Thyroid gland (tissue), 4 donors: Measurements from ENCODE around the gene SMPX. TPM values are rescaled to one million over a fixed set of nuclear protein-coding genes. Genes with fewer than 3 reads are reported as not detected.

ENCODE experiments used
- DNase-seq, 2 donors: peaks; one replicate each; pipeline ENCODE4 v3.0.0-alpha.2; 2019
- H3K27ac ChIP-seq, 3 donors: fragments of 200-600 bp; sonication (generic); 1 replicate in 2 of 3; 2 replicates in 1 of 3; pipeline ENCODE4 v1.5.1; 2016 to 2019; ENCODE audit warnings: mild to moderate bottlenecking in 1 of 3, moderate library complexity in 1 of 3
- H3K27me3 ChIP-seq: fragments of 200-600 bp; sonication (generic); one replicate; pipeline ENCODE4 v1.5.1; 2019
- H3K36me3 ChIP-seq, 2 donors: fragments of 200-600 bp; sonication (generic); one replicate each; pipeline ENCODE4 v1.5.1; 2016 to 2019
- H3K4me1 ChIP-seq, 2 donors: fragments of 200-600 bp; sonication (generic); one replicate each; pipeline ENCODE4 v1.5.1; 2017 to 2019
- H3K4me3 ChIP-seq, 3 donors: fragments of 200-600 bp; sonication (generic); replicated peaks in 1 of 3; 1 replicate in 2 of 3; 2 replicates in 1 of 3; pipeline ENCODE4 v1.5.1; 2016; ENCODE audit warnings: mild to moderate bottlenecking in 1 of 3
- H3K9me3 ChIP-seq: fragments of 200-600 bp; sonication (generic); one replicate; pipeline ENCODE4 v1.5.1; 2017
- POLR2A ChIP-seq, 2 donors: fragments of 450-650 bp; IDR thresholded peaks; one replicate each; pipeline ENCODE4 v1.6.1; 2017; ENCODE audit warnings: antibody characterized with exemption in 2 of 2, mild to moderate bottlenecking in 2 of 2, moderate library complexity in 1 of 2
- WGBS, 2 donors: methylation state at CpG; one replicate each; pipeline ENCODE4 v1.1.5; 2017; 5-methylcytosine and 5-hydroxymethylcytosine counted together
- intact Hi-C: fragments of 100-400 bp; cut with DNase I; formaldehyde crosslinking; loops from one replicate; pipeline ENCODE4 v1.15.1; 2023
- total RNA-seq, 4 donors: library from RNA; depleted of rRNA; stranded (reverse); fragments of >200 nt; gene quantifications; one replicate each; pipeline ENCODE4 v1.2.3, GENCODE V29; 2016
- TF ChIP-seq, protein P1 (sequence below), 6 experiments: fragments of 200-600 bp in 3 of 6; fragments of 450-650 bp in 3 of 6; sonication (generic) in 3 of 6; IDR thresholded peaks; one replicate each; pipeline ENCODE4 v1.5.1; 2016 to 2019; ENCODE audit warnings: antibody characterized with exemption in 6 of 6, mild to moderate bottlenecking in 2 of 6, inconsistent platforms in 1 of 6, moderate library complexity in 1 of 6

Gene SMPX
- total RNA-seq, 4 donors from 2014 or later = not detected

DNA sequence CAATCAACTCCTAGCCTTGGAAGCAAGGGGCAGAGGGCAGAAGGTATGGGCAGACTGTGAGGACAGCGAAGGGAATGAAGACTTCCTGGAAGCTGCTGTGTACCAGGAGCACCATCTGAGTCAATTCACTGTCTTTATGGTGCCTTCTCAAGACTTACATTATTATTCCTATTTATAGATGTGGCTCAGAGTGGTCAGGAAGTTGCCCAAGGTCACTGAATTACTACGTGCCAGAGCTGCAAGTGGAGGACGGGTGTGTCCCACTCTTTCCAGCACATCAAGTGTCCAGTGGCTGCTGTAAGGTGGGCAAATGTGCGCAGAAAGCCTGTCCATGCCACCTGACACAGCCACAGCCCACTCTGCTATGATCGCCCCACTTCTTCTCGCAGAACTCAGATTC lies 32.0 kb downstream of the SMPX start:
- no peak overlapping the region for H3K4me3 ChIP-seq
- no peaks in the 10 kb centered on the region for H3K27me3 ChIP-seq
- no peaks in the 10 kb centered on the region for H3K36me3 ChIP-seq
- DNase-seq = no peak
- H3K9me3 ChIP-seq = no peaks in the 10 kb centered on the region
- TF ChIP-seq, protein P1, sequence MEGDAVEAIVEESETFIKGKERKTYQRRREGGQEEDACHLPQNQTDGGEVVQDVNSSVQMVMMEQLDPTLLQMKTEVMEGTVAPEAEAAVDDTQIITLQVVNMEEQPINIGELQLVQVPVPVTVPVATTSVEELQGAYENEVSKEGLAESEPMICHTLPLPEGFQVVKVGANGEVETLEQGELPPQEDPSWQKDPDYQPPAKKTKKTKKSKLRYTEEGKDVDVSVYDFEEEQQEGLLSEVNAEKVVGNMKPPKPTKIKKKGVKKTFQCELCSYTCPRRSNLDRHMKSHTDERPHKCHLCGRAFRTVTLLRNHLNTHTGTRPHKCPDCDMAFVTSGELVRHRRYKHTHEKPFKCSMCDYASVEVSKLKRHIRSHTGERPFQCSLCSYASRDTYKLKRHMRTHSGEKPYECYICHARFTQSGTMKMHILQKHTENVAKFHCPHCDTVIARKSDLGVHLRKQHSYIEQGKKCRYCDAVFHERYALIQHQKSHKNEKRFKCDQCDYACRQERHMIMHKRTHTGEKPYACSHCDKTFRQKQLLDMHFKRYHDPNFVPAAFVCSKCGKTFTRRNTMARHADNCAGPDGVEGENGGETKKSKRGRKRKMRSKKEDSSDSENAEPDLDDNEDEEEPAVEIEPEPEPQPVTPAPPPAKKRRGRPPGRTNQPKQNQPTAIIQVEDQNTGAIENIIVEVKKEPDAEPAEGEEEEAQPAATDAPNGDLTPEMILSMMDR (IDR thresholded peaks at IDR 0.05) = no peak
- no peak for TF ChIP-seq POLR2A (IDR thresholded peaks at IDR 0.05)
- peaks cover 0 to 8% of the 10 kb centered on the region in 2 donors for H3K4me1 ChIP-seq
- intact Hi-C loops = no loop called here
- no peak overlapping the region for H3K27ac ChIP-seq
- WGBS, 2 donors = 74 to 88% methylated on average over 5 to 6 of the region's 6 CpGs

DNA sequence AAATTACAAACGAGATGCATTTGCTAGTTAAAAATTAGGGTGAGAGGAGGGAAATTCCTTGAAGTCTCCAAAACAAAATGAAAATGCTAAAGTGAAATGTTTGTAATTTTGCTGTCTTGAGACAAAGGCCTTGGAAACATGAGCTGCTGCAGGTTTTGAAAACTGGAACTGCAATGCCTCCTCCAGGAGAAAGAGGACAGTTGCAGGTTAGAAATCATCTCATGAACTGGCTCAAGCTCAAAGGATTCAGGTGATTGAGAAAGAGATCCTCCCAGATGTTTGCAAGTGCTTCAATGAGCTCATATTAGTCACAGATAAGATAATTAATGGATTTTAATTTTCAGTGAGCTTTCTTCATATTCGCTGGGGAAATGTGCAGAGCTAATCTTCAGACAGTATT lies 32.4 kb downstream of the SMPX start:
- DNase-seq = no peak
- Histone ChIP-seq H3K27ac (no peak overlapping the region), H3K4me3 (no peak overlapping the region), H3K36me3 (no peaks in the 10 kb centered on the region), H3K4me1 (peaks cover 0 to 8% of the 10 kb centered on the region in 2 donors), H3K9me3 (no peaks in the 10 kb centered on the region), H3K27me3 (no peaks in the 10 kb centered on the region)
- TF ChIP-seq, protein P1 (IDR thresholded peaks at IDR 0.05) = peak in 1 of 6 experiments; percentile 36
- TF ChIP-seq POLR2A (IDR thresholded peaks at IDR 0.05) = no peak
- intact Hi-C loops = no loop called here
- WGBS, 2 donors = 26 to 28% methylated on average over 2 of the region's 2 CpGs

- intact Hi-C loops = no loop called here
- no peak for TF ChIP-seq POLR2A (IDR thresholded peaks at IDR 0.05)
- TF ChIP-seq, protein P1 (IDR thresholded peaks at IDR 0.05) = no peak
- no peaks in the 10 kb centered on the region for H3K4me1 ChIP-seq
- H3K9me3 ChIP-seq = no peaks in the 10 kb centered on the region
- no peak overlapping the region for H3K4me3 ChIP-seq
- 71 to 83% methylated on average over 4 of the region's 4 CpGs for WGBS, 2 donors
- no peaks in the 10 kb centered on the region for H3K27me3 ChIP-seq
- no peak for DNase-seq
- H3K36me3 ChIP-seq = no peaks in the 10 kb centered on the region
- H3K27ac ChIP-seq = no peak overlapping the region
Measured at GRCh38 chrX:21723814-21724213, 34.1 kb downstream of the SMPX start.

DNA sequence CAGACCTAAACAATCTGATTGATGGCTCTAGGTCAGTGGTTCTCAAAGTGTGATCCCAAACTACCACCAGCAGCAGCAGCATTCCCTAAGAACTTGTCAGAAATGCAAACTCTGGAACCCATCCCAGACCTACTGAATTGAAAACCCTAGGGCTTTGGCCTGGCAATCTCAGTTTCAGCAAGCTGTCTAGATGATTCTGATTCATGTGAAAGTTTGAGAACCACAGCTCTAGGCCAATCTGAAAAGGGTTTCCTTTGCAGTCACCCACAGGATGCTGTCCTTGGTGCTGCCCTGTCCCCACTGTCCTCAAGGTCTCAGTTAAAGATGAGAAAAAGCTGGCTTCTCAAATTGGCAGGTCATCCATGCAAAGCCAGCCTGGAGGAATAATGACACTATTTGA lies 34.8 kb downstream of the SMPX start:
- H3K36me3 ChIP-seq = no peaks in the 10 kb centered on the region
- TF ChIP-seq POLR2A (IDR thresholded peaks at IDR 0.05) = no peak
- TF ChIP-seq, protein P1 (IDR thresholded peaks at IDR 0.05) = no peak
- H3K4me3 ChIP-seq = no peak overlapping the region
- no peaks in the 10 kb centered on the region for H3K9me3 ChIP-seq
- no peaks in the 10 kb centered on the region for H3K27me3 ChIP-seq
- DNase-seq = peak in 1 of 2 donors; percentile 17
- no peak overlapping the region for H3K27ac ChIP-seq
- intact Hi-C loops = no loop called here
- no peaks in the 10 kb centered on the region for H3K4me1 ChIP-seq

DNA sequence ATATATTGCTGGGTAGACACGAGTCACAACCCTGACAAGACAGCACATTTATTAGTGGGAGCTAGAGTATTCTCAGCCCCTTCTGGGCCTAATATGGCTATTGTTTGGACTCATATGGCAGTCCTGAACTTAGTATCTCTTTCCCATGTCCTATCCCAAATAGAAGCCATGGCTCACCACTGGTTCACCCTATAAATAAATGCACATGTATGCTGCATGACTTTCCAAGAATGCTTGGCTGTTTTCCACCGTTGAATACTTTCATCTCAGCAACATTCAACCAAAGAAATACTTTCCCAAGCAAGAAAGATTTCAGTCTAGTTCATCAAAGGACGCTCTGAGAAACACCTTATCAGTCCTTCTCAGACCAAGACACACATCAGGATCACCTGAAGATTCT lies 36.7 kb downstream of the SMPX start:
- no peak overlapping the region for H3K27ac ChIP-seq
- no peaks in the 10 kb centered on the region for H3K9me3 ChIP-seq
- WGBS, 2 donors = 69 to 70% methylated on average over 3 of the region's 3 CpGs
- no peaks in the 10 kb centered on the region for H3K27me3 ChIP-seq
- no peaks in the 10 kb centered on the region for H3K36me3 ChIP-seq
- no peak for DNase-seq
- H3K4me1 ChIP-seq = no peaks in the 10 kb centered on the region
- intact Hi-C loops = no loop called here
- H3K4me3 ChIP-seq = no peak overlapping the region
- TF ChIP-seq, protein P1 (IDR thresholded peaks at IDR 0.05) = no peak
- TF ChIP-seq POLR2A (IDR thresholded peaks at IDR 0.05) = no peak
